Activated naive CD4-positive, alpha-beta T cell treated with anti-CD3 and anti-CD28 coated beads for 36 hours (primary cell): ENCODE data around the gene LRRC56. TPM values are rescaled to one million over a fixed set of nuclear protein-coding genes. Genes with fewer than 3 reads are reported as not detected.

ENCODE experiments used
- CTCF ChIA-PET: fragments of 350-600 bp; sonication (Branson Sonifier 250); formaldehyde crosslinking; loops from one replicate; lab custom pipeline; 2021; ENCODE audit warnings: antibody characterized with exemption; lab: Charles Lee
- DNase-seq: peaks from one replicate; pipeline ENCODE4 v3.0.0-alpha.2; 2020
- H3K27ac Mint-ChIP-seq: one replicate; pipeline ENCODE4 v1.8.0; 2021; ENCODE audit warnings: mild to moderate bottlenecking, mixed read lengths
- H3K27me3 Mint-ChIP-seq: one replicate; pipeline ENCODE4 v1.8.0; 2021; ENCODE audit warnings: low read depth, mixed read lengths
- H3K36me3 Mint-ChIP-seq: one replicate; pipeline ENCODE4 v1.8.0; 2021; ENCODE audit warnings: low read depth, mixed read lengths
- H3K4me1 Mint-ChIP-seq: one replicate; pipeline ENCODE4 v1.8.0; 2021; ENCODE audit warnings: low read depth, mixed read lengths
- H3K4me3 Mint-ChIP-seq: one replicate; pipeline ENCODE4 v1.8.0; 2021; ENCODE audit warnings: mild to moderate bottlenecking, moderate library complexity, mixed read lengths
- H3K9me3 Mint-ChIP-seq: one replicate; pipeline ENCODE4 v1.8.0; 2021; ENCODE audit warnings: mixed read lengths
- intact Hi-C: fragments of 100-400 bp; cut with micrococcal nuclease; formaldehyde crosslinking; loops from one replicate; pipeline ENCODE4 v1.15.1; 2023
- total RNA-seq, 2 experiments: library from RNA; stranded (reverse); gene quantifications; one replicate each; pipeline ENCODE4 v1.2.3, GENCODE V29; 2021

Gene LRRC56
- total RNA-seq, 2 experiments from 2014 or later, result 1.0 to 1.3 TPM

DNA sequence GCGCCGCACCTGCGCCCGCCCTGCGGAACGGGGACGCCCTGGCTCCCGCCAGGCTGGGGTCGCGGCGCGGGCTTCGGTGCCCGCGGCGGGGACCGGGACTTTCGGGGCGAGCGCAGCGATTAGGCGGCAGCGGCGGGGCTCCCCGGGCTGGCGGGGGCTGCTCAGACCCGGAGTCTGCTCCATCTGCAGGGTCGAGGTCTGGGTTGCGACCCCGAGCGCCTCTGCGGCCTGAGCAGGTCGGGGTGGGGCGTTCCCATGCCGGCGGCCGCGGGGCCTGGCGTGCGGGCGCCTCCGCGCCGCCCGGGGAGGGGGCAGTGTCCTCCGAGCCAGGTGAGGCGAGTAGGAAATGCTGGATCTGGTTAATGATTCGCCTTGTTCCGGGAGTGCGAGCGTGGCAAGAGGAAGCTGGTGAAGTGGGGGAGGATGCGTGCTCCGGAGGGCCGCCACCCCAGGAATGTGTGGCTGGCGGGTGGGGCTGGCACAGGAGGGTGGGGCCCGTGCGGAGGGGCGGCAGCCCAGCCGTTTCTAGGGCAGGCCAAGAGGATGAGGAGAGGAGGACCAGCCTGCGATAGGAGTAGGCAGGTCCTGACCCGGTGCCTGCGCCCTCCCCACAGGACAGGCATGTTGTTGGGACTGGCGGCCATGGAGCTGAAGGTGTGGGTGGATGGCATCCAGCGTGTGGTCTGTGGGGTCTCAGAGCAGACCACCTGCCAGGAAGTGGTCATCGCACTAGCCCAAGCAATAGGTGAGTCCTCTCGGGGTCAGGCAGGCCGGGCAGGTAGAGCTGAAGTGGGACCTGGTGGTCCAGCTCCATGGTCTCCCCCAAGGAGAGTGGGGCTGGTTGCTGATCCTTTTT, 24.0 kb downstream of the LRRC56 start:
- intact Hi-C loops, result loop anchor here (2.0 to 5.0 kb wide), 4 partner anchors 51 to 236 kb away; partner anchors contain the start of genes DEAF1, RNH1, SLC25A22 and TMEM80
- no peak overlapping the region for H3K27ac Mint-ChIP-seq
- CTCF ChIA-PET, result no interaction called here

DNA sequence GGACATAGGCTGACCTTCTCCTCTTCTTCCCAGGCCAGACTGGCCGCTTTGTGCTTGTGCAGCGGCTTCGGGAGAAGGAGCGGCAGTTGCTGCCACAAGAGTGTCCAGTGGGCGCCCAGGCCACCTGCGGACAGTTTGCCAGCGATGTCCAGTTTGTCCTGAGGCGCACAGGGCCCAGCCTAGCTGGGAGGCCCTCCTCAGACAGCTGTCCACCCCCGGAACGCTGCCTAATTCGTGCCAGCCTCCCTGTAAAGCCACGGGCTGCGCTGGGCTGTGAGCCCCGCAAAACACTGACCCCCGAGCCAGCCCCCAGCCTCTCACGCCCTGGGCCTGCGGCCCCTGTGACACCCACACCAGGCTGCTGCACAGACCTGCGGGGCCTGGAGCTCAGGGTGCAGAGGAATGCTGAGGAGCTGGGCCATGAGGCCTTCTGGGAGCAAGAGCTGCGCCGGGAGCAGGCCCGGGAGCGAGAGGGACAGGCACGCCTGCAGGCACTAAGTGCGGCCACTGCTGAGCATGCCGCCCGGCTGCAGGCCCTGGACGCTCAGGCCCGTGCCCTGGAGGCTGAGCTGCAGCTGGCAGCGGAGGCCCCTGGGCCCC, 24.8 kb downstream of the LRRC56 start:
- Mint-ChIP-seq H3K4me3 (peak overlapping the region; percentile 84), H3K36me3 (peaks cover 3% of the 10 kb centered on the region), H3K27me3 (no peaks in the 10 kb centered on the region), H3K9me3 (no peaks in the 10 kb centered on the region), H3K4me1 (peaks cover 12% of the 10 kb centered on the region), H3K27ac (no peak overlapping the region)
- DNase-seq, result no peak
- intact Hi-C loops, result loop anchor here (5.0 kb wide), 1 partner anchor 235 kb away; the partner anchor contains the start of gene SLC25A22
- CTCF ChIA-PET, result no interaction called here

More for the DNA sequence above, 24.0 kb downstream of the LRRC56 start:
- H3K36me3 Mint-ChIP-seq, result peaks cover 3% of the 10 kb centered on the region
- peaks cover 2% of the 10 kb centered on the region for H3K27me3 Mint-ChIP-seq
- no peak for DNase-seq
- peak overlapping the region; percentile 84 for H3K4me3 Mint-ChIP-seq
- H3K9me3 Mint-ChIP-seq, result no peaks in the 10 kb centered on the region
- H3K4me1 Mint-ChIP-seq, result peaks cover 12% of the 10 kb centered on the region

- CTCF ChIA-PET, result interaction anchor here (0.7 to 3.8 kb wide), 2 partner anchors 8 to 13 kb away, joined by 3 to 18 read pairs; no protein-coding TSS in a partner anchor
- H3K4me1 Mint-ChIP-seq, result peaks cover 12% of the 10 kb centered on the region
- intact Hi-C loops, result loop anchor here (5.0 kb wide), 1 partner anchor 234 kb away; the partner anchor contains the start of gene SLC25A22
- H3K27me3 Mint-ChIP-seq, result no peaks in the 10 kb centered on the region
- peaks cover 3% of the 10 kb centered on the region for H3K36me3 Mint-ChIP-seq
- no peaks in the 10 kb centered on the region for H3K9me3 Mint-ChIP-seq
- H3K4me3 Mint-ChIP-seq, result no peak overlapping the region
- no peak for DNase-seq
- H3K27ac Mint-ChIP-seq, result no peak overlapping the region
Observed at GRCh38 chr11:563066-563811, 25.9 kb downstream of the LRRC56 start.

- Mint-ChIP-seq H3K27me3 (no peaks in the 10 kb centered on the region), H3K4me1 (peaks cover 12% of the 10 kb centered on the region), H3K4me3 (no peak overlapping the region), H3K36me3 (peaks cover 3% of the 10 kb centered on the region), H3K27ac (no peak overlapping the region), H3K9me3 (no peaks in the 10 kb centered on the region)
- no peak for DNase-seq
- intact Hi-C loops, result loop anchor here (5.0 kb wide), 1 partner anchor 233 kb away; the partner anchor contains the start of gene SLC25A22
- CTCF ChIA-PET, result interaction anchor here (0.7 to 3.8 kb wide), 2 partner anchors 9 to 13 kb away, joined by 3 to 18 read pairs; no protein-coding TSS in a partner anchor
Observed at GRCh38 chr11:563812-564578, 26.7 kb downstream of the LRRC56 start.

- intact Hi-C loops, result no loop called here
- Mint-ChIP-seq H3K27ac (no peak overlapping the region), H3K4me3 (no peak overlapping the region), H3K27me3 (no peaks in the 10 kb centered on the region), H3K9me3 (no peaks in the 10 kb centered on the region), H3K36me3 (peaks cover 3% of the 10 kb centered on the region), H3K4me1 (peaks cover 8% of the 10 kb centered on the region)
- DNase-seq, result no peak
- CTCF ChIA-PET, result interaction anchor here (0.7 to 3.8 kb wide), 3 partner anchors 11 to 116 kb away, joined by 3 to 18 read pairs (median 4); no protein-coding TSS in a partner anchor
Observed at GRCh38 chr11:565921-566509, 28.7 kb downstream of the LRRC56 start.

DNA sequence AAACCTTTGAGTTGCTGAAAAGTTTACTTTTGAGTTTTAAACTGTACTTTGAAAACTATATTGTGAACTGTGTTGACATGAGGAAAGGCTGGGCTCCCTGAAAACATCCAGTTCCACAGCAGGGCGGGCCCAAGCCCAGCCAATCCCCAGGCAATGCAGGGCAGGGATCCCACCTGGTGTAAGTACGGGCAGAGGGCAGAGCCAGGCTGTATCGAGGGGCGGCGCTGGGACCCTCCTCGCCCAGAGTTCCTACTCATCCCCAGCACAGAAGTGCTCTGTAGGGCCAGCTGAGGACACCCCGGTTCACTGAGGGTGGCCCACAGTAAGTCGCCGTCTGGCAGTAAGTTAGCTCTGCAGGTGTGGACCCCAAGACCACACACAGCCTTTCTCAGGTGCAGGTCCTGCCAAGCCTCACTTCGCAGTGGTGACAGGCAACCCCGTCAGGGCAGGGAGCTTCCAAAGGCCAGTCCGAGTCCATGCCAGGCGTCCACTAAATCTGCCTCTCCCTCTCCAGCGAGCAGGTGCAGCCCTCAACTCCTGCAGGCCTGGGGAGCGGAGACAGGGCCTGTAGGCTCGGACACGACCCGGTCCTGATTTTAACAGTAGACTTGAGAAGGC, 29.8 kb downstream of the LRRC56 start:
- no peak for DNase-seq
- CTCF ChIA-PET, result no interaction called here
- H3K4me3 Mint-ChIP-seq, result peak overlapping the region; percentile 74
- H3K27ac Mint-ChIP-seq, result no peak overlapping the region
- no peaks in the 10 kb centered on the region for H3K27me3 Mint-ChIP-seq
- H3K4me1 Mint-ChIP-seq, result peaks cover 2% of the 10 kb centered on the region
- H3K36me3 Mint-ChIP-seq, result peaks cover 3% of the 10 kb centered on the region
- intact Hi-C loops, result no loop called here
- no peaks in the 10 kb centered on the region for H3K9me3 Mint-ChIP-seq

GRCh38 chr11:567629-568292, 30.4 kb downstream of the LRRC56 start:
- intact Hi-C loops, result loop anchor here (1.0 to 2.0 kb wide), 3 partner anchors 7 to 21 kb away; partner anchors contain the start of genes LMNTD2, PHRF1 and RASSF7
- peak overlapping the region; percentile 74 for H3K4me3 Mint-ChIP-seq
- no peak for DNase-seq
- peaks cover 3% of the 10 kb centered on the region for H3K36me3 Mint-ChIP-seq
- H3K4me1 Mint-ChIP-seq, result peaks cover 2% of the 10 kb centered on the region
- H3K27me3 Mint-ChIP-seq, result no peaks in the 10 kb centered on the region
- H3K9me3 Mint-ChIP-seq, result no peaks in the 10 kb centered on the region
- no peak overlapping the region for H3K27ac Mint-ChIP-seq
- CTCF ChIA-PET, result no interaction called here

GRCh38 chr11:568306-569157, 31.2 kb downstream of the LRRC56 start:
- Mint-ChIP-seq H3K4me3 (peak overlapping the region; percentile 71), H3K27ac (no peak overlapping the region), H3K36me3 (peaks cover 2% of the 10 kb centered on the region), H3K9me3 (no peaks in the 10 kb centered on the region), H3K27me3 (no peaks in the 10 kb centered on the region), H3K4me1 (peaks cover 2% of the 10 kb centered on the region)
- CTCF ChIA-PET, result no interaction called here
- peak; percentile 89 for DNase-seq
- intact Hi-C loops, result loop anchor here (1.0 to 2.0 kb wide), 3 partner anchors 8 to 20 kb away; partner anchors contain the start of genes LMNTD2, PHRF1 and RASSF7

GRCh38 chr11:569158-569885, 32.0 kb downstream of the LRRC56 start:
- Mint-ChIP-seq H3K36me3 (no peaks in the 10 kb centered on the region), H3K4me3 (peak overlapping the region; percentile 71), H3K4me1 (peaks cover 7% of the 10 kb centered on the region), H3K27ac (no peak overlapping the region), H3K27me3 (no peaks in the 10 kb centered on the region), H3K9me3 (no peaks in the 10 kb centered on the region)
- CTCF ChIA-PET, result no interaction called here
- intact Hi-C loops, result loop anchor here (2.0 kb wide), 1 partner anchor 19 kb away; no protein-coding TSS in a partner anchor
- DNase-seq, result no peak
